H9 (cell line): ENCODE results near the gene NDUFC2. TPM values are rescaled to one million over a fixed set of nuclear protein-coding genes. Genes with fewer than 3 reads are reported as not detected.

Experiments
- DNase-seq: peaks from one replicate; pipeline ENCODE4 v3.0.0-alpha.2; 2017
- H2AFZ ChIP-seq: one replicate; pipeline ENCODE4 v1.6.1; 2013; ENCODE audit warnings: mild to moderate bottlenecking, low read length, control low read depth, moderate library complexity
- H2AK5ac ChIP-seq: 2 replicates; pipeline ENCODE4 v1.6.1; 2013; ENCODE audit warnings: low read length, control low read depth, mixed read lengths; ENCODE audit not compliant: insufficient read length
- H2BK120ac ChIP-seq: one replicate; pipeline ENCODE4 v1.6.1; 2013; ENCODE audit warnings: low read depth, mild to moderate bottlenecking, low read length, control low read depth, inconsistent platforms; ENCODE audit not compliant: poor library complexity, severe bottlenecking
- H2BK12ac ChIP-seq: 2 replicates; pipeline ENCODE4 v1.6.1; 2013; ENCODE audit warnings: low read length, control low read depth, mixed read lengths, low read depth; ENCODE audit not compliant: insufficient read length
- H2BK15ac ChIP-seq: 2 replicates; pipeline ENCODE4 v1.6.1; 2013; ENCODE audit warnings: low read depth, low read length, control low read depth
- H2BK20ac ChIP-seq: one replicate; pipeline ENCODE4 v1.6.1; 2013; ENCODE audit warnings: low read depth, mild to moderate bottlenecking, low read length, control low read depth, inconsistent platforms; ENCODE audit not compliant: poor library complexity, severe bottlenecking
- H2BK5ac ChIP-seq: 2 replicates; pipeline ENCODE4 v1.6.1; 2013; ENCODE audit warnings: low read length, control low read depth, mixed read lengths; ENCODE audit not compliant: insufficient read length
- H3K14ac ChIP-seq: 2 replicates; pipeline ENCODE4 v1.6.1; 2013; ENCODE audit warnings: low read length, control low read depth; ENCODE audit not compliant: insufficient read depth
- H3K18ac ChIP-seq: 2 replicates; pipeline ENCODE4 v1.6.1; 2013; ENCODE audit warnings: low read depth, mild to moderate bottlenecking, mixed read lengths, low read length, control low read depth; ENCODE audit not compliant: insufficient read length
- H3K23ac ChIP-seq: 2 replicates; pipeline ENCODE4 v1.6.1; 2013; ENCODE audit warnings: low read length, control low read depth, mixed read lengths, low read depth; ENCODE audit not compliant: insufficient read length
- H3K23me2 ChIP-seq: 2 replicates; pipeline ENCODE4 v1.6.1; 2013; ENCODE audit warnings: low read depth, mild to moderate bottlenecking, mixed read lengths, low read length, control low read depth; ENCODE audit not compliant: insufficient read length, poor library complexity, severe bottlenecking
- H3K27ac ChIP-seq: 2 replicates; pipeline ENCODE4 v1.5.1; 2013; ENCODE audit warnings: low read length, control low read depth, mixed read lengths, low read depth; ENCODE audit not compliant: insufficient read length
- H3K27me3 ChIP-seq: 2 replicates; pipeline ENCODE4 v1.6.1; 2013; ENCODE audit warnings: low read length, control low read depth, inconsistent platforms; ENCODE audit not compliant: insufficient read depth
- H3K4ac ChIP-seq: 2 replicates; pipeline ENCODE4 v1.6.1; 2013; ENCODE audit warnings: low read depth, mild to moderate bottlenecking, control low read depth, inconsistent platforms, low read length, moderate library complexity
- H3K4me1 ChIP-seq: 2 replicates; pipeline ENCODE4 v1.6.1; 2013; ENCODE audit warnings: low read length, control low read depth, inconsistent platforms; ENCODE audit not compliant: insufficient read depth
- H3K4me2 ChIP-seq: 2 replicates; pipeline ENCODE4 v1.6.1; 2013; ENCODE audit warnings: low read length, control low read depth, mixed read lengths; ENCODE audit not compliant: insufficient read length, insufficient read depth
- H3K56ac ChIP-seq: 2 replicates; pipeline ENCODE4 v1.6.1; 2013; ENCODE audit warnings: low read depth, mild to moderate bottlenecking, mixed read lengths, low read length, control low read depth; ENCODE audit not compliant: insufficient read length
- H3K79me1 ChIP-seq: 2 replicates; pipeline ENCODE4 v1.6.1; 2013; ENCODE audit warnings: low read depth, mild to moderate bottlenecking, moderate library complexity, low read length, control low read depth, inconsistent platforms; ENCODE audit not compliant: insufficient read depth, poor library complexity, severe bottlenecking
- H3K79me2 ChIP-seq: 2 replicates; pipeline ENCODE4 v1.6.1; 2013; ENCODE audit warnings: low read length, control low read depth, inconsistent platforms; ENCODE audit not compliant: insufficient read depth
- H3K9ac ChIP-seq: 2 replicates; pipeline ENCODE4 v1.6.1; 2013; ENCODE audit warnings: low read length, control low read depth, mixed read lengths; ENCODE audit not compliant: insufficient read length; ENCODE audit errors: extremely low read depth
- H3K9me3 ChIP-seq: one replicate; pipeline ENCODE4 v1.6.1; 2013; ENCODE audit warnings: low read depth, low read length, inconsistent platforms; ENCODE audit not compliant: control insufficient read depth
- H3T11ph ChIP-seq: one replicate; pipeline ENCODE4 v1.6.1; 2013; ENCODE audit warnings: mild to moderate bottlenecking, low read length, control low read depth, inconsistent platforms
- H4K20me1 ChIP-seq: one replicate; pipeline ENCODE4 v1.6.1; 2013; ENCODE audit not compliant: control insufficient read depth, insufficient read length, insufficient read depth
- H4K5ac ChIP-seq: 2 replicates; pipeline ENCODE4 v1.6.1; 2013; ENCODE audit warnings: low read depth, mild to moderate bottlenecking, mixed read lengths, low read length, control low read depth; ENCODE audit not compliant: insufficient read length
- H4K8ac ChIP-seq: replicated peaks from 2 replicates; pipeline ENCODE4 v1.6.1; 2013; ENCODE audit warnings: low read length, control low read depth, mixed read lengths, low read depth; ENCODE audit not compliant: insufficient read length
- H4K91ac ChIP-seq: 2 replicates; pipeline ENCODE4 v1.6.1; 2013; ENCODE audit warnings: low read depth, mild to moderate bottlenecking, moderate library complexity, mixed read lengths, low read length, control low read depth; ENCODE audit not compliant: insufficient read length
- H3K27ac Mint-ChIP-seq, 3 experiments: 2 replicates in 2 of 3; 3 replicates in 1 of 3; pipeline ENCODE4 v1.8.0; 2020 to 2021; ENCODE audit warnings: mixed read lengths in 3 of 3, mild to moderate bottlenecking in 1 of 3, moderate library complexity in 1 of 3
- H3K27me3 Mint-ChIP-seq: 2 replicates; pipeline ENCODE4 v1.8.0; 2021; ENCODE audit warnings: low read depth, mild to moderate bottlenecking, moderate library complexity, mixed read lengths
- H3K36me3 Mint-ChIP-seq, 3 experiments: 2 replicates in 2 of 3; 3 replicates in 1 of 3; pipeline ENCODE4 v1.8.0; 2020 to 2021; ENCODE audit warnings: low read depth in 3 of 3, mixed read lengths in 3 of 3; ENCODE audit not compliant: insufficient read depth in 1 of 3
- H3K4me1 Mint-ChIP-seq, 2 experiments: 2 replicates each; pipeline ENCODE4 v1.8.0; 2020; ENCODE audit warnings: mixed read lengths in 2 of 2
- H3K4me3 Mint-ChIP-seq, 2 experiments: 2 replicates in 1 of 2; 3 replicates in 1 of 2; pipeline ENCODE4 v1.8.0; 2020 to 2021; ENCODE audit warnings: mild to moderate bottlenecking in 2 of 2, mixed read lengths in 2 of 2, moderate library complexity in 1 of 2
- H3K9me3 Mint-ChIP-seq, 2 experiments: 2 replicates in 1 of 2; 3 replicates in 1 of 2; pipeline ENCODE4 v1.8.0; 2020; ENCODE audit warnings: mild to moderate bottlenecking in 2 of 2, mixed read lengths in 2 of 2, moderate library complexity in 1 of 2
- WGBS: extraction: QIAGEN DNeasy Blood & Tissue Kit; methylation state at CpG from one replicate; pipeline ENCODE4 v1.1.7; 2013; ENCODE audit warnings: missing lambda C conversion rate, low lambda C conversion rate, mixed read lengths; ENCODE audit not compliant: insufficient read length; ENCODE audit errors: extremely low coverage; 5-methylcytosine and 5-hydroxymethylcytosine counted together
- total RNA-seq: library from RNA; stranded (reverse); gene quantifications from 2 replicates; pipeline ENCODE4 v1.2.1, GENCODE V29; 2021
- TF ChIP-seq, protein P1 (sequence below): fragments of 200-600 bp; sonication (generic); conservative IDR thresholded peaks from 3 replicates; pipeline ENCODE4 v1.8.0; 2021; ENCODE audit warnings: antibody characterized with exemption, mild to moderate bottlenecking

NDUFC2 gene
- total RNA-seq, 1 experiment from 2014 or later: 247 TPM

GRCh38 chr11:78080818-78081495 lies 1.3 kb upstream of the NDUFC2 start:
- H3K79me2 ChIP-seq: peaks cover 13% of the 10 kb centered on the region; the same call in 1 of the 2 replicates
- H4K8ac ChIP-seq: no peak overlapping the region
- H2AK5ac ChIP-seq: no peak overlapping the region
- no peak overlapping the region for H3K18ac ChIP-seq
- no peak overlapping the region for H4K5ac ChIP-seq
- peaks cover 11 to 16% of the 10 kb centered on the region in 2 experiments for H3K4me1 Mint-ChIP-seq
- no peaks in the 10 kb centered on the region for H3K4me1 ChIP-seq
- no peak overlapping the region for H3K56ac ChIP-seq
- no peak overlapping the region for H3K9ac ChIP-seq
- no peak overlapping the region for H2BK20ac ChIP-seq
- no CpG with 5 or more reads among the region's 11 CpGs for WGBS
- H2AFZ ChIP-seq: no peak overlapping the region
- peak overlapping the region in 1 of 3 experiments; percentile 6; a peak in 1 of 7 replicates for H3K27ac Mint-ChIP-seq
- H3K4ac ChIP-seq: no peak overlapping the region
- H2BK120ac ChIP-seq: no peak overlapping the region
- peak overlapping the region; percentile 1 to 62; a peak in 4 of 5 replicates for H3K4me3 Mint-ChIP-seq
- no peak overlapping the region for H2BK5ac ChIP-seq
- DNase-seq: no peak
- H2BK12ac ChIP-seq: no peak overlapping the region
- no peak overlapping the region for H2BK15ac ChIP-seq
- no peaks in the 10 kb centered on the region; a peak in 1 of 5 replicates for H3K9me3 Mint-ChIP-seq
- peaks cover 0 to 8% (median 4%) of the 10 kb centered on the region in 3 experiments; a peak in 4 of 7 replicates for H3K36me3 Mint-ChIP-seq
- no peaks in the 10 kb centered on the region for H4K20me1 ChIP-seq
- H3K9me3 ChIP-seq: no peaks in the 10 kb centered on the region
- H3K27ac ChIP-seq: no peak overlapping the region
- H3K27me3 Mint-ChIP-seq: peaks cover 10% of the 10 kb centered on the region
- no peaks in the 10 kb centered on the region for H3K79me1 ChIP-seq
- H3K14ac ChIP-seq: no peak overlapping the region
- TF ChIP-seq, protein P1, sequence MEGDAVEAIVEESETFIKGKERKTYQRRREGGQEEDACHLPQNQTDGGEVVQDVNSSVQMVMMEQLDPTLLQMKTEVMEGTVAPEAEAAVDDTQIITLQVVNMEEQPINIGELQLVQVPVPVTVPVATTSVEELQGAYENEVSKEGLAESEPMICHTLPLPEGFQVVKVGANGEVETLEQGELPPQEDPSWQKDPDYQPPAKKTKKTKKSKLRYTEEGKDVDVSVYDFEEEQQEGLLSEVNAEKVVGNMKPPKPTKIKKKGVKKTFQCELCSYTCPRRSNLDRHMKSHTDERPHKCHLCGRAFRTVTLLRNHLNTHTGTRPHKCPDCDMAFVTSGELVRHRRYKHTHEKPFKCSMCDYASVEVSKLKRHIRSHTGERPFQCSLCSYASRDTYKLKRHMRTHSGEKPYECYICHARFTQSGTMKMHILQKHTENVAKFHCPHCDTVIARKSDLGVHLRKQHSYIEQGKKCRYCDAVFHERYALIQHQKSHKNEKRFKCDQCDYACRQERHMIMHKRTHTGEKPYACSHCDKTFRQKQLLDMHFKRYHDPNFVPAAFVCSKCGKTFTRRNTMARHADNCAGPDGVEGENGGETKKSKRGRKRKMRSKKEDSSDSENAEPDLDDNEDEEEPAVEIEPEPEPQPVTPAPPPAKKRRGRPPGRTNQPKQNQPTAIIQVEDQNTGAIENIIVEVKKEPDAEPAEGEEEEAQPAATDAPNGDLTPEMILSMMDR: no peak
- H3K27me3 ChIP-seq: no peaks in the 10 kb centered on the region
- no peak overlapping the region for H3K23ac ChIP-seq
- H3K23me2 ChIP-seq: peaks cover 8% of the 10 kb centered on the region
- H3K4me2 ChIP-seq: no peak overlapping the region
- no peak overlapping the region for H4K91ac ChIP-seq
- no peak overlapping the region for H3T11ph ChIP-seq
